Breast epithelium (tissue), 4 donors: ENCODE data around the gene TNNI3K. TPM values are rescaled to one million over a fixed set of nuclear protein-coding genes. Genes with fewer than 3 reads are reported as not detected.

ENCODE experiments used
- DNase-seq, 2 donors: peaks; one replicate each; pipeline ENCODE4 v3.0.0-alpha.2; 2019; ENCODE audit warnings: low spot score in 2 of 2
- H3K27ac ChIP-seq, 2 donors: fragments of 200-600 bp; sonication (generic) in 1 of 2; one replicate each; pipeline ENCODE4 v1.5.1; 2016 to 2019; ENCODE audit warnings: mild to moderate bottlenecking in 1 of 2
- H3K27me3 ChIP-seq, 2 donors: fragments of 200-600 bp; sonication (generic) in 1 of 2; one replicate each; pipeline versions ENCODE4 v1.5.1 to v1.6.0; 2017 to 2019; ENCODE audit warnings: control low read depth in 1 of 2, mild to moderate bottlenecking in 1 of 2
- H3K36me3 ChIP-seq: fragments of 200-600 bp; one replicate; pipeline ENCODE4 v1.5.1; 2019
- H3K4me1 ChIP-seq, 2 donors: fragments of 200-600 bp; sonication (generic); one replicate each; pipeline ENCODE4 v1.5.1; 2016 to 2019; ENCODE audit warnings: control low read depth in 1 of 2
- H3K4me3 ChIP-seq, 3 donors: fragments of 200-600 bp; sonication (generic); 1 replicate in 2 of 3; 2 replicates in 1 of 3; pipeline ENCODE4 v1.5.1; 2016 to 2019; ENCODE audit warnings: mild to moderate bottlenecking in 3 of 3, moderate library complexity in 2 of 3
- H3K9me3 ChIP-seq, 2 donors: fragments of 200-600 bp; sonication (generic) in 1 of 2; one replicate each; pipeline ENCODE4 v1.5.1; 2016 to 2019; ENCODE audit warnings: control low read depth in 1 of 2
- CTCF ChIP-seq, 3 donors: fragments of 450-650 bp; IDR thresholded peaks; one replicate each; pipeline ENCODE4 v1.5.1; 2016 to 2017; ENCODE audit warnings: antibody characterized with exemption in 3 of 3, mild to moderate bottlenecking in 3 of 3, moderate library complexity in 3 of 3
- POLR2A ChIP-seq: fragments of 450-650 bp; IDR thresholded peaks from one replicate; pipeline ENCODE4 v1.6.1; 2016; ENCODE audit warnings: antibody characterized with exemption, mild to moderate bottlenecking, moderate library complexity
- POLR2AphosphoS5 ChIP-seq, 3 donors: sonication (generic); formaldehyde crosslinking; IDR thresholded peaks; one replicate each; pipeline ENCODE4 v1.6.1; 2017; ENCODE audit warnings: antibody characterized with exemption in 3 of 3
- intact Hi-C: fragments of 100-400 bp; cut with DNase I; formaldehyde crosslinking; loops from one replicate; pipeline ENCODE4 v1.15.1; 2023; ENCODE audit warnings: low total_unique reads
- total RNA-seq, 3 donors: library from RNA; depleted of rRNA; stranded (reverse); fragments of >200 nt; gene quantifications; one replicate each; pipeline ENCODE4 v1.1.0, GENCODE V29; 2016

TNNI3K gene
- total RNA-seq, 3 donors from 2014 or later, result 1.3 to 3.7 (median 2.5) TPM

- intact Hi-C loops, result no loop called here
- no peak for TF ChIP-seq POLR2AphosphoS5 (IDR thresholded peaks at IDR 0.05)
- TF ChIP-seq POLR2A, result no peak
- no peak for TF ChIP-seq CTCF (IDR thresholded peaks at IDR 0.05)
Measured at GRCh38 chr1:74340656-74341055, 105.5 kb downstream of the TNNI3K start.

GRCh38 chr1:74341702-74342339 is 106.6 kb downstream of the TNNI3K start:
- H3K27me3 ChIP-seq, result no peaks in the 10 kb centered on the region
- no peaks in the 10 kb centered on the region for H3K9me3 ChIP-seq
- no peak for DNase-seq
- H3K36me3 ChIP-seq, result no peaks in the 10 kb centered on the region
- no peak overlapping the region for H3K4me3 ChIP-seq
- no peak for TF ChIP-seq CTCF (IDR thresholded peaks at IDR 0.05)
- TF ChIP-seq POLR2AphosphoS5 (IDR thresholded peaks at IDR 0.05), result no peak
- no peak for TF ChIP-seq POLR2A
- intact Hi-C loops, result no loop called here
- no peaks in the 10 kb centered on the region for H3K4me1 ChIP-seq
- no peak overlapping the region for H3K27ac ChIP-seq

More at GRCh38 chr1:74340656-74341055, 105.5 kb downstream of the TNNI3K start:
- H3K9me3 ChIP-seq, result no peaks in the 10 kb centered on the region
- no peak overlapping the region for H3K27ac ChIP-seq
- no peak overlapping the region for H3K4me3 ChIP-seq
- no peak for DNase-seq
- no peaks in the 10 kb centered on the region for H3K4me1 ChIP-seq
- H3K36me3 ChIP-seq, result no peaks in the 10 kb centered on the region
- no peaks in the 10 kb centered on the region for H3K27me3 ChIP-seq

GRCh38 chr1:74343216-74343615 is 108.0 kb downstream of the TNNI3K start:
- no peak for DNase-seq
- intact Hi-C loops, result no loop called here
- Histone ChIP-seq H3K36me3 (no peaks in the 10 kb centered on the region), H3K4me3 (no peak overlapping the region), H3K4me1 (no peaks in the 10 kb centered on the region), H3K27me3 (no peaks in the 10 kb centered on the region), H3K9me3 (no peaks in the 10 kb centered on the region), H3K27ac (no peak overlapping the region)
- TF ChIP-seq POLR2A (no peak), POLR2AphosphoS5 (IDR thresholded peaks at IDR 0.05) (no peak), CTCF (IDR thresholded peaks at IDR 0.05) (no peak)

- no peak for TF ChIP-seq POLR2AphosphoS5 (IDR thresholded peaks at IDR 0.05)
- no peak for TF ChIP-seq CTCF (IDR thresholded peaks at IDR 0.05)
- no peak for TF ChIP-seq POLR2A
- intact Hi-C loops, result no loop called here
- no peak for DNase-seq
- H3K27me3 ChIP-seq, result no peaks in the 10 kb centered on the region
- H3K36me3 ChIP-seq, result no peaks in the 10 kb centered on the region
- H3K4me3 ChIP-seq, result no peak overlapping the region
- no peaks in the 10 kb centered on the region for H3K9me3 ChIP-seq
- no peak overlapping the region for H3K27ac ChIP-seq
- H3K4me1 ChIP-seq, result no peaks in the 10 kb centered on the region
Measured at GRCh38 chr1:74344387-74344786, 109.2 kb downstream of the TNNI3K start.

GRCh38 chr1:74356493-74356892 is 121.3 kb downstream of the TNNI3K start:
- H3K36me3 ChIP-seq, result no peaks in the 10 kb centered on the region
- no peak for DNase-seq
- intact Hi-C loops, result no loop called here
- H3K27me3 ChIP-seq, result no peaks in the 10 kb centered on the region
- TF ChIP-seq POLR2AphosphoS5 (IDR thresholded peaks at IDR 0.05) (no peak), POLR2A (no peak), CTCF (IDR thresholded peaks at IDR 0.05) (no peak)
- H3K9me3 ChIP-seq, result no peaks in the 10 kb centered on the region
- H3K27ac ChIP-seq, result no peak overlapping the region
- H3K4me3 ChIP-seq, result no peak overlapping the region
- H3K4me1 ChIP-seq, result no peaks in the 10 kb centered on the region
